ENCODE data around the gene UPB1.

- TF ChIP-seq TCF12 (IDR thresholded peaks at IDR 0.05; ENCODE audit: low read depth), result no peak
- no peak for TF ChIP-seq RAD21 (IDR thresholded peaks at IDR 0.05; ENCODE audit: low read depth)
Measured at GRCh38 chr22:24495365-24495675, 188 bp downstream of the UPB1 start.

Measured in Ishikawa (cell line).